GM19468 (cell line): Measurements from ENCODE around the gene MPHOSPH8.

Source experiments
- ATAC-seq: cut with Tn5 transposase; IDR thresholded peaks from one replicate; pipeline ENCODE4 v1.9.1; 2021; ENCODE audit warnings: mild to moderate bottlenecking, moderate library complexity, moderate number of reproducible peaks; ENCODE audit not compliant: unreplicated experiment; ENCODE audit errors: extremely low read depth

The MPHOSPH8 gene, protein sequence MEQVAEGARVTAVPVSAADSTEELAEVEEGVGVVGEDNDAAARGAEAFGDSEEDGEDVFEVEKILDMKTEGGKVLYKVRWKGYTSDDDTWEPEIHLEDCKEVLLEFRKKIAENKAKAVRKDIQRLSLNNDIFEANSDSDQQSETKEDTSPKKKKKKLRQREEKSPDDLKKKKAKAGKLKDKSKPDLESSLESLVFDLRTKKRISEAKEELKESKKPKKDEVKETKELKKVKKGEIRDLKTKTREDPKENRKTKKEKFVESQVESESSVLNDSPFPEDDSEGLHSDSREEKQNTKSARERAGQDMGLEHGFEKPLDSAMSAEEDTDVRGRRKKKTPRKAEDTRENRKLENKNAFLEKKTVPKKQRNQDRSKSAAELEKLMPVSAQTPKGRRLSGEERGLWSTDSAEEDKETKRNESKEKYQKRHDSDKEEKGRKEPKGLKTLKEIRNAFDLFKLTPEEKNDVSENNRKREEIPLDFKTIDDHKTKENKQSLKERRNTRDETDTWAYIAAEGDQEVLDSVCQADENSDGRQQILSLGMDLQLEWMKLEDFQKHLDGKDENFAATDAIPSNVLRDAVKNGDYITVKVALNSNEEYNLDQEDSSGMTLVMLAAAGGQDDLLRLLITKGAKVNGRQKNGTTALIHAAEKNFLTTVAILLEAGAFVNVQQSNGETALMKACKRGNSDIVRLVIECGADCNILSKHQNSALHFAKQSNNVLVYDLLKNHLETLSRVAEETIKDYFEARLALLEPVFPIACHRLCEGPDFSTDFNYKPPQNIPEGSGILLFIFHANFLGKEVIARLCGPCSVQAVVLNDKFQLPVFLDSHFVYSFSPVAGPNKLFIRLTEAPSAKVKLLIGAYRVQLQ

GRCh38 chr13:19633479-19634255, at the start of gene MPHOSPH8:
MPHOSPH8 (plus strand) TSS chr13:19633659; CDS start chr13:19633749, 90 bp downstream.
- peak; percentile 99 for ATAC-seq

DNA sequence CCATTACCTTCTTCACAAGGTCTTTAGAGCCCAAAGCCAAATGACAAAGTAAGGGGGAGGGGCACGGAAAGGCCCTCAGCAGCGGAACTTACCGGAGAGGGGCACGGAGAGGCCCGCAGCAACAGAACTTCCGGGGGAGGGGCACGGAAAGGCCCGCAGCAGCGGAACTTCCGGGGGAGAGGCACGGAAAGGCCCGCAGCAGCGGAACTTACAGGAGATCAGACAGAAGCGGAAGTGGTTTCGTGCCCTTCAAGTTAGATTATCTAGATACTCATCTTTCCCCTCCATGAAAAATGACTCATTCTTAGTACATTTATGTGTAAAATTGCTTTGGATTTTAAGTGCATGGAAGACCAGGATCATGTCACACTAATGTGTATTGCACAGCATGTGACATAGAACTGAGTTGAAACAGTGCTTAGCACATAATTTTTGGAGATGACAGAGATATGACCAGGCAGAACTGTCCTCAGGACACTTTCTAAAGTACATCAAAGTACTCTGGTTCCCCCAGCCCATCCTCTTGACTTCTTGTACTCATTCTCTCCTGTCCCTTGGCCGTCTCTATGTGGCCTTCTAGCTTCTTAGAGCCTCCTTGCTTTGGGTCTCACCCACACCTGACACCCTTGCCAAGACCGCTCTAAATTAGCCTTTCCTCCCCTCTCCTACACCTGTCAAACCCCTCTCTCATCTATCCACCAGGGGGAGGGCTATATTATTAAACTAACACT, 46.4 kb upstream of the MPHOSPH8 start:
- peak; percentile 40 for ATAC-seq

DNA sequence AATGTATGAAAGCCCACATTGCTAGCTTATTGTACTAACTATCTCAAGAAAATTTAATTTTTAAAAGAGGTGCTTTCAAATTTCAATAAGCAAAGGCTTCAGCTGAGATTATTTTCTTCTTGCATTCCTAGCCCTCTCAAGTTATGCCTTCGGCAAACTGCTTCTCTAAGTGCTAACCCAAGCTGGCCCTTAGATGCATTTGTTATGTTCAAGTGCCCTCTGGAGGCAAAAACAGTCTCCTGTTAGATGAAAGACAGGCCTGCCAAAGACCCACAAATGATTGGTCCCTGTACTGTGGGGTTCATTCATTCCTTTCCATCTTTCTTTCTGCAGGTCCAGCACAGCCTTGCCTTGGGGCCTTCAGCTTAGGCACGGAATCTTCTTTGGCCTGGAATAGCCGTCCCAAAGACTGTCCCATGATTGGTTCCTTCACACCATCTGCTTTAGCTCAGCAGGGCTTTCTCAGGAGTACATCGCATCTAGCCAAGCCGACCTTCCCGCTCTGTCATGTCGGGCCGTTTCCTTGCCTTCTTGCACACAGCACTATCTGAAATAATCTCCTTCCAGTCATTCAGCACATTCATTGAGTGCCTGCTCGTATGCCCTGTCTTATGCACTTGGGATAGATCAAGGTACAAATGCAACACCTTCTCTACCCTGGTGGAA, 45.7 kb upstream of the MPHOSPH8 start:
- peak; percentile 79 for ATAC-seq

DNA sequence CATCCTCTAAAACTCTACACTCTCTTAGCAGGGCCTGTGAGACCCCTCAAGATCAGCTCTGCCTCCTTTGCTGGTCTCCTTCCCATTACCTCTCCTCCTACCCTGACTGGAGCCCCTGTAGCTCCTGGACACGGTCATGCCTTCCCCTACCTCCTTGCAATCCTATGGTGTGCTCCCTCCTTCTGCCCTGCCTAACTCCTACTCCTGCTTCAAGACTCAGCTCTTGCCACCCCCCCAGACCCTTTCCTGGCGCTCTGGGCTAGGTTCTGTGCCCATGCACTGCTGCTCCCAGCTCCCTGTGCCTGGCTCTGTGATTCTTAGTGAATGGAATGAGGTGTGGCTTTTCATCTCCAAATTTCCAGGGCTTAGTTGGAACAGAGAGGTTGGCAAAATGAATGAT, 44.1 kb upstream of the MPHOSPH8 start:
- ATAC-seq, result no peak

DNA sequence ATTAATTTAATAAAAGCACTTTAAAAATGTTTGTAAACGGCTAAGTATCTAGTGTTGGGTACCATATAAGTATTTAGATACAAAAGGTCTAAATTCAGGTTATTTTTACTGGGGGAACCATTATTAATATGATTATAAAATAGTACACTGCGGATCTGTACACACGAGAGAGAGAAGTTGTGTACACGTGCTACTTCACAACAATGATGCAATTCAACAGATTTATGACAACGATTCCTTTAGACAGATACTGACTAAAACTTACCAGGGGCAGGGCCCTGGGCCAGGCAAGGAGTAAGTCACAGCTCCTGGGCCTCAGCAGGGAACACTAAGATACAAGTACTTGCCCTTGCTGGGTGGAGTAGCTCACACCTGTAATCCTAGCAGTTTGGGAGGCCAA, 43.0 kb upstream of the MPHOSPH8 start:
- ATAC-seq, result no peak

GRCh38 chr13:19591864-19592263, 41.6 kb upstream of the MPHOSPH8 start:
- no peak for ATAC-seq

DNA sequence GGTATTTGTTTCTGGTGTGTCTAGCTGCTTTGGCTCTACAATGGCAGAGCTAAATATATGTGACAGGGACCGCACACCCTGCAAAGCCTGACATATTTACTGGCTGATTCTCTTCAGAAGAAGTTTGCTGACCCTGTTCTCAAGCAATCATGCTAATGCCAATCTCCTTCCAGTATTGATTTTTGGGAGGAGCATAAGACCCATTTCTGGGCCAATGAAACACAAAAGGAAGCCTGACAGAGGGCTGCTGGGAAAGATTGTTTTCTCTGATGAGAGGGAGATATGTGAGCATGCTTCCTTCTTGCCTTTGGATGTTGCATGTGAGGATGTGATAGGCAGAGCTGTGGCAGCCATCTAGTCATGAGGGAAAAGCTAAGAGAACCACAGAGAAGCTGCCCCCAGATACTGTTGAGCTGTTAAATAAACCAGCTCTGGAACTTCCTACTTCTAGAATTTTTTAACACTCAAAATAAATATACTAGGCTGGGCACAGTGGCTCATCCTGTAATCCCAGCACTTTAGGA, 40.7 kb upstream of the MPHOSPH8 start:
- no peak for ATAC-seq

DNA sequence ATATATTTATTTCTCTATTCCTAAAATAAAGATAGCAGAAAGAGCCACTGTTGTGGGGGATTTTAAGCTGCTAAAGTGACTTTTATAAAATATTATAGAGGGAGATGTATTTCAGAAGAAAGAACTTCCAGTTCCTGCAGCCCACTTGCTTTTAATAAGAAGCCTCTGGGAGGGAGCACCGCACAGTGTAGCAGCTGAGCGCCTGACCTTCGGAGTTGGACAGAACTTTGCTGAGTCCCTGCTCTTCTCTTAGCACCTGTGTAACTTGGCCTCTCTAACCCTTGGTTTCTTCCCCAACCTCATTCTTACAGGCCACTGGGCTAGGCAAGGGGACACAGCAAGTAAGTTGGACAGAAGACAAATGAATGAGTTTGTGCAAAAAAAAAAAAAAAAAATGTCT, 37.4 kb upstream of the MPHOSPH8 start:
- no peak for ATAC-seq

GRCh38 chr13:19596960-19597361, 36.5 kb upstream of the MPHOSPH8 start:
- no peak for ATAC-seq

DNA sequence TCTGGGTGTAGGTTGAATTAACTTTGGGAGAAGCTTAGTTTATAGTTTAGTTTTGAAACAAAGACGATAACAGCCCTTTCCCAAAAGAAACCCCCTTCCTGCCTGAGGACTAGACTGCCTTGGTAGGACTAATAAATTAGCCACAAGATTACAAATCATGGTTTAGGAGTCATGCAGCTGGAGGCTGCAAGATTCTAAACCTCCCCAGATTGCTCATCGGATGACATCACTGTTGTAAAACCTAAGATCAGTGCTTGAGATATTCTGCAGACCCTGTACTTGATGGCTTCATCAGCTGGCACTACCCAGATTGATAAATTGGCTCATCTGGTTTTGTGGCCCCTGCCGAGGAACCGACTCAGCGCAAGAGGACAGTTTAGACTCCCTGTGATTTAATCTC, 35.9 kb upstream of the MPHOSPH8 start:
- no peak for ATAC-seq

DNA sequence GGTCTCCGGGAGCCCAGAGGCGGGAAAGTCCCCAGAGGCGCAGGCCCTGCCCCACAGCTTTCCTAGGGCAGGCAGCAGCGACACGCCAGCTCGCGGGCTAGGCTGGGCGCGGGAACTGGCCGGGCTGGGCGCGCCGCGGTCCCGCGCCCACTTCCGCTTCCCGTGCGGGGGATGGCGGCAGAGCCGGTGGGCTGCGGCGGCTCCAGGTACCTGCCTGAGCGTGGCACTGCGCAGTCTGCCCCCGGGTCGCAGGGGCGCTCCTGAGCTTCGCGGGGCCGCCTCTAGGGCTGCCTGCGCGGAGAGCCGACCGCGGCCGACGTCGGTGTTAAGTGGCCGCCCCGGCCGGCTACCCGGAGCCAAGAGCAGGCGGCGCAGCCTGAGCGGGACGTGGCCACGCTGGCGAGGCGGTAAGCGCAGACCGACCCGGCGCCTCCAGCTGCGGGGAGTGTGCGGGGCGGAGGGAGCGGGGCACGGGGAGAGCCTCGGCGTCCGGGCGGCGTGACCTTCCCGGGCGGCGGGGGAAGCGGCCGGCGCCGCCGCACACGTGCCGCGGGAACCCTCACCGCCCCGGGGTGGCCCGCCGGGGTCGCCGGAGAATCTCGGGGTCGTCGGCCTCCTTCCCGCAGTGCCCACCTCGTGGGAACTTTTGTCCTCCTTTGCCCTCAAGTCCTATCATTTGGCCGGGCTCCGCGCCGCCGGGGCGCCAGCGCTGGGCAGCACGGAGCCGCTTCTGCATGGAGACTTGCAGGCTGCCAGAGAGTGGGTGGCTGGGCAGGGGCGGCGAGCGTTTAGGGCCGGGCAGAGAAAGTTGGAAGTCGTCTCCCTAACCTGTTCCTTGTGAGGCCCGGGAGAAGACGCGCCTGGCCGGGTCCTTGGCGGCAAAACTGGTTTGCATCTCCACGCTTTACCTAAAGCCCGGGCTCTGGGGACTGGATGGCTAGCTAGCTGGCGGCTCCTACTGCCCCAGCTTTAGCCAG, 31.4 kb upstream of the MPHOSPH8 start:
- peak; percentile 62 for ATAC-seq

DNA sequence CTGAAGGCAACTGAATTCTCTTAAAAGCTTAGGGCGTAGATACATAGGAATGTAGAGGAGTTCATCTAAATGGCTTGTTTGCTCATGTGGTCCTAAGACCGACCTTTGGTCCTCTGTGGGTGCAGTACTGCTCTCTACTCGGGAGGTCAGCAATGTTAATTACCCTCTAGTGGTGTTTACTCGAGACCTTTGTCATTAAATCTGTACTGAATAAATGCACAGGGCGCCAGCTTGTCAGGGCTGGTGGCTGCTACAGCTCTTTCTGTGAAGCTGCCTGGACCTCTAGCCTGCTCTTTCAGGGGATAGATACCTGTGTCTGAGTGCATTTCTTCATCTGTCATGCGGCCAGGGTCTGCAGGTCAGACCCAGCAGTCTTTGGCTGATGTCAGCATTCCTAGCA, 29.2 kb upstream of the MPHOSPH8 start:
- ATAC-seq, result no peak

GRCh38 chr13:19605161-19605955, 28.1 kb upstream of the MPHOSPH8 start:
- no peak for ATAC-seq

DNA sequence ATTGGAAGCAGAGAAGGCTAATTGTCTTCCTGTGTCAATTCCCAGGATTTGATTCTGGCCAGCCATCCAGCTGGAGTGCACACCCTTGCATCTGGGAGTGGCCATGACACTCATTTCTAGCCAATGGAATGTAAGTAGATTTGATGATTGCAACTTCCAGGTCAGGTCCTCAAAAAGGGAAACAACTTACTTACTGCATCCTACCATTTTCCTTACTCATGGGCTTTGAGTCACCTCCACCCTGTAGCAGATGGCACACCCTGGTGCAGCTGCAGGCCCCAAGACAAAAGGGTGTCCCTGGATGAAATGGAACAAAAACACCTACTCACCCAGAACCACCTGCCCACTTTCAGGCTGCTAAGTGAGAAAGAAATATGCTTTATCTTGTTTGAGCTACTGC, 27.3 kb upstream of the MPHOSPH8 start:
- ATAC-seq, result no peak

DNA sequence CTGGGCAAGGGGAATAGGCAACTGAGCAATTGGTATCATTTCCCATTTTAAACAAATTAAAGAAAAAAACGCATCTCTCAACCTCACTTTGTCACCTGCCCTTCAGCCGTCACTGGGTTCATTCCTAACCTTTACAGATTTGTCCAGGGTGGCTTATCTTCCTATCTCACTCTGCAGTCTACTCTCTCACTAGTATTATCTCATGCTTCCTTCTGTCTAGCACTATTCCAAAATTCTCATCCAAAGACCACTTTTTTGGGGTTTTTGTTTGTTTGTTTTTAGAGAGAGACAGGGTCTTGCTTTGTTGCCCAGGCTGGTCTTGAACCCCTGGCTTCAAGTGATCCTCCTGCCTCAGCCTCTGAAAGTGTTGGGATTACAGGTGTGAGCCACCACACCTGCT, 26.7 kb upstream of the MPHOSPH8 start:
- no peak for ATAC-seq

- ATAC-seq, result no peak
These were observed 25.9 kb upstream of the MPHOSPH8 start for GRCh38 chr13:19607523-19608078.

- ATAC-seq, result no peak
These were observed 14.5 kb upstream of the MPHOSPH8 start for GRCh38 chr13:19618977-19619376.
